Panc1 (cell line): ENCODE measurements around the gene UGT1A3. TPM values are rescaled to one million over a fixed set of nuclear protein-coding genes. Genes with fewer than 3 reads are reported as not detected.
A peak's percentile ranks its signal among the peaks of the same experiment; 100 is the strongest.
"Not testable (repeated sequence)": the region's sequence is repeated elsewhere in the genome, so short reads cannot be mapped to it uniquely, and the experiment has no call there.

Experiments used
- ATAC-seq: fragments of 200-7000 bp; cut with Tn5 transposase; 2 replicates; pipeline ENCODE4 v1.9.1; 2020; ENCODE audit warnings: mild to moderate bottlenecking, moderate library complexity
- BruUV-seq: library from RNA; stranded (reverse); fragments of 400-500 nt; replicated peaks from 2 replicates; lab custom pipeline; 2021; lab: Mats Ljungman, UMichigan
- CTCF ChIA-PET: fragments of 300-600 bp; sonication (Branson Sonifier 250); formaldehyde crosslinking; loops from one replicate; lab custom pipeline; 2022; ENCODE audit warnings: antibody characterized with exemption; lab: Charles Lee
- POLR2A ChIA-PET: fragments of 300-600 bp; sonication (Branson Sonifier 250); formaldehyde crosslinking; loops from one replicate; lab custom pipeline; 2022; ENCODE audit warnings: antibody characterized with exemption; lab: Charles Lee
- DNase-seq: peaks from one replicate; pipeline ENCODE4 v3.0.0-alpha.2; 2010; ENCODE audit warnings: low read depth, low spot score
- H3K27ac ChIP-seq: 2 replicates; pipeline ENCODE4 v1.5.1; 2011; ENCODE audit warnings: mild to moderate bottlenecking, low read length, inconsistent platforms
- H3K27me3 ChIP-seq: fragments of 200-500 bp; sonication (Bioruptor generic); 2 replicates; pipeline ENCODE4 v1.6.0; 2014; ENCODE audit warnings: low read length, inconsistent platforms; ENCODE audit not compliant: control insufficient read depth, insufficient read depth
- H3K36me3 ChIP-seq: fragments of 200-500 bp; sonication (Bioruptor generic); 2 replicates; pipeline ENCODE4 v1.5.1; 2014; ENCODE audit warnings: inconsistent platforms, mild to moderate bottlenecking, low read length, moderate library complexity; ENCODE audit not compliant: control insufficient read depth, insufficient read depth
- H3K4me1 ChIP-seq: 2 replicates; pipeline ENCODE4 v1.5.1; 2011; ENCODE audit warnings: inconsistent platforms, mild to moderate bottlenecking, low read length, moderate library complexity; ENCODE audit not compliant: control insufficient read depth, insufficient read depth
- H3K4me3 ChIP-seq, 2 experiments: 2 replicates each; pipeline ENCODE4 v1.5.1; 2011 to 2012; ENCODE audit warnings: low read depth in 2 of 2, low read length in 2 of 2, mild to moderate bottlenecking in 2 of 2, inconsistent platforms in 1 of 2, moderate library complexity in 1 of 2
- H3K9me3 ChIP-seq: fragments of 200-500 bp; sonication (Bioruptor generic); 2 replicates; pipeline ENCODE4 v1.5.1; 2014; ENCODE audit warnings: low read depth, mild to moderate bottlenecking, inconsistent platforms, low read length, moderate library complexity; ENCODE audit not compliant: control insufficient read depth, insufficient read depth
- CTCF ChIP-seq: fragments of 450-650 bp; IDR thresholded peaks from 2 replicates; pipeline ENCODE4 v1.5.1; 2017; ENCODE audit warnings: mild to moderate bottlenecking
- POLR2AphosphoS5 ChIP-seq: IDR thresholded peaks from 2 replicates; pipeline ENCODE4 v1.6.1; 2012; ENCODE audit warnings: mild to moderate bottlenecking, low read depth, low read length, moderate library complexity
- REST ChIP-seq, 2 experiments: IDR thresholded peaks; 2 replicates each; pipeline ENCODE4 v1.6.1; 2011 to 2012; ENCODE audit warnings: low read depth in 2 of 2, control low read depth in 1 of 2, low read length in 1 of 2, mild to moderate bottlenecking in 1 of 2, moderate library complexity in 1 of 2; ENCODE audit not compliant: insufficient read depth in 1 of 2
- SIN3A ChIP-seq: IDR thresholded peaks from 2 replicates; pipeline ENCODE4 v1.6.1; 2012; ENCODE audit warnings: low read depth, mild to moderate bottlenecking, low read length, moderate library complexity, borderline replicate concordance; ENCODE audit not compliant: insufficient read depth
- TCF7L2 ChIP-seq: IDR thresholded peaks from 2 replicates; pipeline ENCODE4 v1.6.1; 2011; ENCODE audit warnings: mild to moderate bottlenecking, low read depth, low read length, inconsistent platforms
- in situ Hi-C: cut with HindIII; loops from 2 replicates; pipeline ENCODE4 v1.10.0; 2016; ENCODE audit warnings: low sequenced_read_pairs, low pct_unique_long_range_greater_than_20kb
- intact Hi-C: fragments of 100-400 bp; cut with micrococcal nuclease; formaldehyde crosslinking; loops from one replicate; pipeline ENCODE4 v1.10.0; 2022; ENCODE audit not compliant: unreplicated experiment
- total RNA-seq: library from RNA; stranded (reverse); gene quantifications from one replicate; pipeline ENCODE4 v1.2.1, GENCODE V29; 2021; ENCODE audit not compliant: unreplicated experiment

The UGT1A3 gene
- total RNA-seq, 1 experiment from 2014 or later: not detected

- intact Hi-C loops: no loop called here
- BruUV-seq: no TSS peak
- POLR2A ChIA-PET: no interaction called here
- ATAC-seq: peak; percentile 58; the same call in 1 of the 2 replicates
- no peak for DNase-seq
- CTCF ChIA-PET: no interaction called here
- no peak overlapping the region for H3K4me3 ChIP-seq
- in situ Hi-C loops: no loop called here
- H3K27ac ChIP-seq: peak overlapping the region; percentile 53; the same call in 1 of the 2 replicates
- H3K4me1 ChIP-seq: no peaks in the 10 kb centered on the region
- TF ChIP-seq TCF7L2: peak; percentile 73
- no peak for TF ChIP-seq CTCF
- TF ChIP-seq POLR2AphosphoS5: 0 out of 2 replicates have a peak, but pooled peaks have one; percentile 32
- H3K27me3 ChIP-seq: no peaks in the 10 kb centered on the region
- no peaks in the 10 kb centered on the region for H3K9me3 ChIP-seq
- no peaks in the 10 kb centered on the region for H3K36me3 ChIP-seq
Observed at GRCh38 chr2:233700028-233700635, 28.7 kb upstream of the UGT1A3 start.

GRCh38 chr2:233700842-233701241, 28.0 kb upstream of the UGT1A3 start:
- H3K4me3 ChIP-seq, DNase-seq, H3K4me1 ChIP-seq, ATAC-seq, H3K9me3 ChIP-seq, CTCF ChIA-PET, H3K36me3 ChIP-seq, in situ Hi-C loops, H3K27ac ChIP-seq, BruUV-seq, H3K27me3 ChIP-seq, intact Hi-C loops, POLR2A ChIA-PET: not testable (repeated sequence)

GRCh38 chr2:233702238-233702637, 26.6 kb upstream of the UGT1A3 start:
- POLR2A ChIA-PET: interaction anchor here (0.9 kb wide), 1 partner anchor 323 kb away, joined by 3 read pairs; no protein-coding TSS in a partner anchor
- H3K9me3 ChIP-seq: no peaks in the 10 kb centered on the region
- no peak for ATAC-seq
- TF ChIP-seq CTCF: no peak
- no peak for TF ChIP-seq SIN3A
- TF ChIP-seq REST (IDR thresholded peaks at IDR 0.05; ENCODE audit: insufficient read depth in 1 of 2, low read depth in 2 of 2, low read length in 1 of 2): no peak
- TF ChIP-seq TCF7L2: no peak
- no peak for TF ChIP-seq POLR2AphosphoS5
- H3K27ac ChIP-seq: no peak overlapping the region
- CTCF ChIA-PET: no interaction called here
- intact Hi-C loops (no loop called here), in situ Hi-C loops (no loop called here)
- no TSS peak for BruUV-seq
- DNase-seq: no peak
- peaks cover 5% of the 10 kb centered on the region for H3K4me1 ChIP-seq
- H3K4me3 ChIP-seq: no peak overlapping the region
- no peaks in the 10 kb centered on the region for H3K36me3 ChIP-seq
- no peaks in the 10 kb centered on the region for H3K27me3 ChIP-seq
